ENCODE measurements around the gene EIF3D.

EIF3D gene

GRCh38 chr22:36480941-36481392 is 48.0 kb downstream of the EIF3D start:
- H3K4me3 ChIP-seq (ENCODE audit: low read length), result peak overlapping the region; percentile 90; the same call in 1 of the 2 replicates
- DNase-seq (ENCODE audit: low read depth, low spot score), result no peak
- H3K4me1 ChIP-seq (ENCODE audit: control insufficient read depth, insufficient read depth, low read length), result no peaks in the 10 kb centered on the region
- H3K36me3 ChIP-seq (ENCODE audit: control insufficient read depth, insufficient read depth, low read length), result peaks cover 7% of the 10 kb centered on the region; the same call in 1 of the 2 replicates
- H3K9me3 ChIP-seq (ENCODE audit: control insufficient read depth, insufficient read depth, low read length), result no peaks in the 10 kb centered on the region
- no peaks in the 10 kb centered on the region for H3K27me3 ChIP-seq (ENCODE audit: control insufficient read depth, insufficient read depth, low read length)
- no CpG with 5 or more reads among the region's 9 CpGs for WGBS (ENCODE audit: insufficient coverage, insufficient read length)
- H3K27ac ChIP-seq (ENCODE audit: low read length), result no peak overlapping the region

GRCh38 chr22:36478966-36479365 is 50.0 kb downstream of the EIF3D start:
- no peak for DNase-seq (ENCODE audit: low read depth, low spot score)
- Histone ChIP-seq H3K4me1 (ENCODE audit: control insufficient read depth, insufficient read depth, low read length) (no peaks in the 10 kb centered on the region), H3K4me3 (ENCODE audit: low read length) (no peak overlapping the region), H3K27ac (ENCODE audit: low read length) (no peak overlapping the region), H3K27me3 (ENCODE audit: control insufficient read depth, insufficient read depth, low read length) (no peaks in the 10 kb centered on the region), H3K36me3 (ENCODE audit: control insufficient read depth, insufficient read depth, low read length) (peaks cover 17% of the 10 kb centered on the region; the same call in 1 of the 2 replicates), H3K9me3 (ENCODE audit: control insufficient read depth, insufficient read depth, low read length) (no peaks in the 10 kb centered on the region)
- no CpG with 5 or more reads among the region's 4 CpGs for WGBS (ENCODE audit: insufficient coverage, insufficient read length)

GRCh38 chr22:36475341-36475740 is 53.6 kb downstream of the EIF3D start:
- no peak for DNase-seq (ENCODE audit: low read depth, low spot score)
- peaks cover 20% of the 10 kb centered on the region; the same call in 1 of the 2 replicates for H3K36me3 ChIP-seq (ENCODE audit: control insufficient read depth, insufficient read depth, low read length)
- H3K9me3 ChIP-seq (ENCODE audit: control insufficient read depth, insufficient read depth, low read length), result no peaks in the 10 kb centered on the region
- H3K4me1 ChIP-seq (ENCODE audit: control insufficient read depth, insufficient read depth, low read length), result no peaks in the 10 kb centered on the region
- H3K4me3 ChIP-seq (ENCODE audit: low read length), result no peak overlapping the region
- no peak overlapping the region for H3K27ac ChIP-seq (ENCODE audit: low read length)
- no peaks in the 10 kb centered on the region for H3K27me3 ChIP-seq (ENCODE audit: control insufficient read depth, insufficient read depth, low read length)
- no CpG with 5 or more reads among the region's 6 CpGs for WGBS (ENCODE audit: insufficient coverage, insufficient read length)

DNA sequence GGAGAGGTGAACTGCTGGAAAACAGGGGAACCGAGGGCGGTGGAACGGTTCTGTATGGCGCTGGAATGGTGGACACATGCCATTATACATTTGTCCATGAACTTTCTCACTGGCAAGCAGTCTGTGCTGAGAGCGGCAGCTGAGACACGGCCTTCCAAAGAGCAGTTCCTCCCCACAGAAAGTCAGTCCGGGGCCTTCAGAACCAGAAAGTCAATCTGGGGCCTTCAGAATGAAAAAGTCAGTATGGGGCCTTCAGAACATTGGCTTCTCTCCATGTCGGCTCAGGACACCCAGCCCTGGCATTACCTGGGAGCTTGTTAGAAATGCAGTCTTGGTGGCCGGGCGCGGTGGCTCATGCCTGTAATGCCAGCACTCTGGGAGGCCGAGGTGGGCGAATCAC is 56.3 kb downstream of the EIF3D start:
- Histone ChIP-seq H3K27ac (ENCODE audit: low read length) (no peak overlapping the region), H3K36me3 (ENCODE audit: control insufficient read depth, insufficient read depth, low read length) (peaks cover 21% of the 10 kb centered on the region; the same call in 1 of the 2 replicates)
- WGBS (ENCODE audit: insufficient coverage, insufficient read length), result no CpG with 5 or more reads among the region's 13 CpGs

DNA sequence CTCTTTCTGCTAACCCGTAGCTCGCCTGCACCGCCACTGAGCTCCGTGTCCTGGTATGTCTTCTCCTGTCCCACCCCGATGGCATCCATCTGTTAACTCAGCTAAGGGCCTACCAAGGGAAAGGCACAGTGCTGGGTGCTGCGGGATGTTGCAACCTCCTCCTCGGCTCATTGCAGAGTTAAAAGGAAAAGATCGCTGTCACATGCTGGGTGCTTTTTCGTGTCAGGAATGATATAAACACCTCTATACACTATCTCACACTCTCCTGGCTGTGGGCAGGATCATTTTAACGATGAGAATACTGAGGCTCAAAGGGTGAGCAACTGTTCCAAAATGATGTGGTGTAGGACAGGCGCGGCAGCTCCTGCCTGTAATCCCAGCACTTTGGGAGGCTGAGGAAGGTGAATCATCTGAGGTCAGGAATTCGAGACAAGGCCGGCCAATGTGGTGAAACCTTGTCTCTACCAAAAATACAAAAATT is 57.6 kb downstream of the EIF3D start:
- Histone ChIP-seq H3K27me3 (ENCODE audit: control insufficient read depth, insufficient read depth, low read length) (no peaks in the 10 kb centered on the region), H3K4me1 (ENCODE audit: control insufficient read depth, insufficient read depth, low read length) (peaks cover 1% of the 10 kb centered on the region; the same call in 1 of the 2 replicates), H3K27ac (ENCODE audit: low read length) (no peak overlapping the region), H3K4me3 (ENCODE audit: low read length) (no peak overlapping the region), H3K9me3 (ENCODE audit: control insufficient read depth, insufficient read depth, low read length) (no peaks in the 10 kb centered on the region), H3K36me3 (ENCODE audit: control insufficient read depth, insufficient read depth, low read length) (peaks cover 17% of the 10 kb centered on the region; the same call in 1 of the 2 replicates)
- no CpG with 5 or more reads among the region's 14 CpGs for WGBS (ENCODE audit: insufficient coverage, insufficient read length)
- DNase-seq (ENCODE audit: low read depth, low spot score), result no peak

More for the DNA sequence above, 56.3 kb downstream of the EIF3D start:
- DNase-seq (ENCODE audit: low read depth, low spot score), result no peak
- H3K9me3 ChIP-seq (ENCODE audit: control insufficient read depth, insufficient read depth, low read length), result no peaks in the 10 kb centered on the region
- H3K4me1 ChIP-seq (ENCODE audit: control insufficient read depth, insufficient read depth, low read length), result peaks cover 1% of the 10 kb centered on the region; the same call in 1 of the 2 replicates
- H3K27me3 ChIP-seq (ENCODE audit: control insufficient read depth, insufficient read depth, low read length), result no peaks in the 10 kb centered on the region
- no peak overlapping the region for H3K4me3 ChIP-seq (ENCODE audit: low read length)

- DNase-seq (ENCODE audit: low read depth, low spot score), result no peak
- no peaks in the 10 kb centered on the region for H3K9me3 ChIP-seq (ENCODE audit: control insufficient read depth, insufficient read depth, low read length)
- no peak overlapping the region for H3K27ac ChIP-seq (ENCODE audit: low read length)
- no CpG with 5 or more reads among the region's 10 CpGs for WGBS (ENCODE audit: insufficient coverage, insufficient read length)
- no peaks in the 10 kb centered on the region for H3K27me3 ChIP-seq (ENCODE audit: control insufficient read depth, insufficient read depth, low read length)
- peaks cover 1% of the 10 kb centered on the region; the same call in 1 of the 2 replicates for H3K4me1 ChIP-seq (ENCODE audit: control insufficient read depth, insufficient read depth, low read length)
- H3K36me3 ChIP-seq (ENCODE audit: control insufficient read depth, insufficient read depth, low read length), result peaks cover 15% of the 10 kb centered on the region; the same call in 1 of the 2 replicates
- no peak overlapping the region for H3K4me3 ChIP-seq (ENCODE audit: low read length)
These were observed 58.0 kb downstream of the EIF3D start for GRCh38 chr22:36470994-36471331.

GRCh38 chr22:36470162-36470993 is 58.6 kb downstream of the EIF3D start:
- no peak for DNase-seq (ENCODE audit: low read depth, low spot score)
- no peak overlapping the region for H3K27ac ChIP-seq (ENCODE audit: low read length)
- no peaks in the 10 kb centered on the region for H3K9me3 ChIP-seq (ENCODE audit: control insufficient read depth, insufficient read depth, low read length)
- 0 out of 2 replicates have a peak, but pooled peaks cover 11% of the 10 kb centered on the region for H3K36me3 ChIP-seq (ENCODE audit: control insufficient read depth, insufficient read depth, low read length)
- no CpG with 5 or more reads among the region's 14 CpGs for WGBS (ENCODE audit: insufficient coverage, insufficient read length)
- H3K27me3 ChIP-seq (ENCODE audit: control insufficient read depth, insufficient read depth, low read length), result no peaks in the 10 kb centered on the region
- H3K4me1 ChIP-seq (ENCODE audit: control insufficient read depth, insufficient read depth, low read length), result peaks cover 1% of the 10 kb centered on the region; the same call in 1 of the 2 replicates
- H3K4me3 ChIP-seq (ENCODE audit: low read length), result no peak overlapping the region

DNA sequence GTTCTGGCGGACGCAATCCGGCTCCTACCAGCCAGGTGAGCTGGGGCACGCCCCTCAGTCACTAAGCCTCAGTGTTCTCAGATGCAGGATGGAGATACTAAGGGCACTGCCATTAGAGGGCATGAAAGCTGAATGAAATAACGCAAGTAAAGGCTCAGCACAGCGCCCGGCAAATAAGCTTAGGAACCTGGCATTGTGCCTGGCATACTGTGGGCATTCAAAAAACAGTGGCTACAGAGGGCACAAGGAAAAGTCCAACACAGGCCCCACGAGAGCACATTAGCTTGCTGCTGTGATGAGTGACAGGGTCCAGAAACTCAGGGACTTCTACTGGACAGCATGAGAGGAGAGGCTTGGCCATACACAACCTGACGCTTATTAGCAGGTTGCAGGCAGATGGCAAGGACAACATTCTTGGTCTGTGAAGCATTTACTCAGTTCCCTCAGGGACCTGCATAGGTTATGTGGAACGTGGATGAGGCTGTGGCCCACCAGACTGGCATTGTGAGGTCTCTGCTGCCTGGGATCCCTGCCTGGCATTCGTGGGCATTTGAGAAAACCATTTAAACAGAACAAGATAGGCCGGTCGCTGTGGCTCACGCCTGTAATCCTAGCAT is 59.8 kb downstream of the EIF3D start:
- Histone ChIP-seq H3K36me3 (ENCODE audit: control insufficient read depth, insufficient read depth, low read length) (0 out of 2 replicates have a peak, but pooled peaks cover 6% of the 10 kb centered on the region), H3K4me3 (ENCODE audit: low read length) (no peak overlapping the region), H3K27ac (ENCODE audit: low read length) (no peak overlapping the region), H3K4me1 (ENCODE audit: control insufficient read depth, insufficient read depth, low read length) (peaks cover 1% of the 10 kb centered on the region; the same call in 1 of the 2 replicates), H3K9me3 (ENCODE audit: control insufficient read depth, insufficient read depth, low read length) (no peaks in the 10 kb centered on the region), H3K27me3 (ENCODE audit: control insufficient read depth, insufficient read depth, low read length) (no peaks in the 10 kb centered on the region)
- no peak for DNase-seq (ENCODE audit: low read depth, low spot score)
- no CpG with 5 or more reads among the region's 14 CpGs for WGBS (ENCODE audit: insufficient coverage, insufficient read length)

GRCh38 chr22:36467946-36468345 is 61.0 kb downstream of the EIF3D start:
- no peak for DNase-seq (ENCODE audit: low read depth, low spot score)
- Histone ChIP-seq H3K4me3 (ENCODE audit: low read length) (no peak overlapping the region), H3K27ac (ENCODE audit: low read length) (no peak overlapping the region), H3K36me3 (ENCODE audit: control insufficient read depth, insufficient read depth, low read length) (0 out of 2 replicates have a peak, but pooled peaks cover 2% of the 10 kb centered on the region), H3K9me3 (ENCODE audit: control insufficient read depth, insufficient read depth, low read length) (no peaks in the 10 kb centered on the region), H3K4me1 (ENCODE audit: control insufficient read depth, insufficient read depth, low read length) (peaks cover 1% of the 10 kb centered on the region; the same call in 1 of the 2 replicates), H3K27me3 (ENCODE audit: control insufficient read depth, insufficient read depth, low read length) (no peaks in the 10 kb centered on the region)
- no CpG with 5 or more reads among the region's 7 CpGs for WGBS (ENCODE audit: insufficient coverage, insufficient read length)

- H3K27me3 ChIP-seq (ENCODE audit: control insufficient read depth, insufficient read depth, low read length), result no peaks in the 10 kb centered on the region
- WGBS (ENCODE audit: insufficient coverage, insufficient read length), result no CpG with 5 or more reads among the region's 14 CpGs
- H3K4me1 ChIP-seq (ENCODE audit: control insufficient read depth, insufficient read depth, low read length), result peaks cover 2% of the 10 kb centered on the region
- no peak for DNase-seq (ENCODE audit: low read depth, low spot score)
- no peaks in the 10 kb centered on the region for H3K9me3 ChIP-seq (ENCODE audit: control insufficient read depth, insufficient read depth, low read length)
- no peak overlapping the region for H3K27ac ChIP-seq (ENCODE audit: low read length)
- no peak overlapping the region for H3K4me3 ChIP-seq (ENCODE audit: low read length)
- H3K36me3 ChIP-seq (ENCODE audit: control insufficient read depth, insufficient read depth, low read length), result 0 out of 2 replicates have a peak, but pooled peaks cover 2% of the 10 kb centered on the region
These were observed 61.7 kb downstream of the EIF3D start for GRCh38 chr22:36467042-36467810.
